ENCODE data around the gene SMPDL3B. TPM values are rescaled to one million over a fixed set of nuclear protein-coding genes. Genes with fewer than 3 reads are reported as not detected.

SMPDL3B gene
- total RNA-seq, 1 donor from 2014 or later, result not detected

- H3K36me3 ChIP-seq, result peaks cover 19% of the 10 kb centered on the region
- peak within 1 kb of the TSS; percentile 91 for H3K27ac ChIP-seq (replicated peaks)
- H3K4me3 ChIP-seq, result peak within 1 kb of the TSS; percentile 83
- H3K27me3 ChIP-seq (ENCODE audit: low read depth), result no peaks in the 10 kb centered on the region
- peak; percentile 83 for DNase-seq
- peaks cover 30% of the 10 kb centered on the region for H3K4me1 ChIP-seq
- TF ChIP-seq, protein P1, sequence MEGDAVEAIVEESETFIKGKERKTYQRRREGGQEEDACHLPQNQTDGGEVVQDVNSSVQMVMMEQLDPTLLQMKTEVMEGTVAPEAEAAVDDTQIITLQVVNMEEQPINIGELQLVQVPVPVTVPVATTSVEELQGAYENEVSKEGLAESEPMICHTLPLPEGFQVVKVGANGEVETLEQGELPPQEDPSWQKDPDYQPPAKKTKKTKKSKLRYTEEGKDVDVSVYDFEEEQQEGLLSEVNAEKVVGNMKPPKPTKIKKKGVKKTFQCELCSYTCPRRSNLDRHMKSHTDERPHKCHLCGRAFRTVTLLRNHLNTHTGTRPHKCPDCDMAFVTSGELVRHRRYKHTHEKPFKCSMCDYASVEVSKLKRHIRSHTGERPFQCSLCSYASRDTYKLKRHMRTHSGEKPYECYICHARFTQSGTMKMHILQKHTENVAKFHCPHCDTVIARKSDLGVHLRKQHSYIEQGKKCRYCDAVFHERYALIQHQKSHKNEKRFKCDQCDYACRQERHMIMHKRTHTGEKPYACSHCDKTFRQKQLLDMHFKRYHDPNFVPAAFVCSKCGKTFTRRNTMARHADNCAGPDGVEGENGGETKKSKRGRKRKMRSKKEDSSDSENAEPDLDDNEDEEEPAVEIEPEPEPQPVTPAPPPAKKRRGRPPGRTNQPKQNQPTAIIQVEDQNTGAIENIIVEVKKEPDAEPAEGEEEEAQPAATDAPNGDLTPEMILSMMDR (IDR thresholded peaks at IDR 0.05; ENCODE audit: borderline replicate concordance), result peak; percentile 49
- intact Hi-C loops (cut with micrococcal nuclease), result no loop called here
- no peaks in the 10 kb centered on the region for H3K9me3 ChIP-seq (replicated peaks)
Observed at GRCh38 chr1:27959792-27960603, 25.2 kb downstream of the SMPDL3B start, which contains the start of gene XKR8. XKR8 (plus strand) TSS chr1:27959973; CDS start chr1:27960070, 97 bp downstream.

DNA sequence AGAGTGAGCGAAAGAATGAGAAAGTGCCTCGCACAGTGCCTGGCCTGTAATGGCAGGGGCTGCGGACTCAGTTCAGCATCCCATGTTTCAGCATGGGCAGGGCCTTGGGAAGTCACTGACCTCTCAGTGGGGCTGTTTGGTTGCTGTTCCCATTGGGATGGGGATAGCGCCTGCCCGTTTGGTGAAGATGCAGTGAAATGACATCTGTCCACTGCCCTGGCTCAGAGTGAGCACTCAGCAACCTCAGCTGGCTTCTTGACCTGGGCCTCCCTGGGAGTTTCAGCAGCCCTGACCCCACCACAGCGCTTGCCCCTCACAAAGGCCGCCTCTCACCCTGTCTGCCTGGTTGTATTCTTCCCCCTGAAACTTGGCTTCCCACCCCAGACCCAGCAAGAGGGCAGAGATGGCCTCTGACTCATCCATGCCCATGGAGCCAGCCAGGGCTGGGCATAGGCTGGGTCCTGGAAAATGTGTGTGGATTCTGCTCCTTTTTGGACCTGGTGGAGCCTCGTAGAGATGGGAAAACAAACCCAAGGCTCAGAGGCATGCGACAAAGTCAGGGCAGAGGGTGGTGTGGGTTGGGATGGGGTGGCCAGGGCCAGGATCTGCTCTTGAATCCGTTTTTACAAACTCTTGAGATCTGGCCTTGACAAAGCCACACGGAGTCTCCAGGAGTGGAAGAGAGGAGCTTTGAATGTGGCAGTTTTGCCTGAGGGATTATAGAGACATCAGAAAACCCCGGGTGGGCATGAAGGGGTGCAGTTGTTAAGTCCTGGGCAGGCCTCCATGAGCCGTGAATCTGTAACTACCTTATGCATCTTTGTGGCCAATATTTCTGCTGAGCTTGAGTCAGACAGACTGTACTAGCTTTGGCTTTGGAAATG lies 26.2 kb downstream of the SMPDL3B start:
- intact Hi-C loops (cut with micrococcal nuclease), result no loop called here
- H3K27ac ChIP-seq (replicated peaks), result peak overlapping the region; percentile 91
- peaks cover 23% of the 10 kb centered on the region for H3K36me3 ChIP-seq
- H3K27me3 ChIP-seq (ENCODE audit: low read depth), result no peaks in the 10 kb centered on the region
- TF ChIP-seq, protein P1 (IDR thresholded peaks at IDR 0.05; ENCODE audit: borderline replicate concordance), result no peak
- H3K4me3 ChIP-seq, result peak overlapping the region; percentile 83
- peaks cover 30% of the 10 kb centered on the region for H3K4me1 ChIP-seq
- no peak for DNase-seq
- H3K9me3 ChIP-seq (replicated peaks), result no peaks in the 10 kb centered on the region

DNA sequence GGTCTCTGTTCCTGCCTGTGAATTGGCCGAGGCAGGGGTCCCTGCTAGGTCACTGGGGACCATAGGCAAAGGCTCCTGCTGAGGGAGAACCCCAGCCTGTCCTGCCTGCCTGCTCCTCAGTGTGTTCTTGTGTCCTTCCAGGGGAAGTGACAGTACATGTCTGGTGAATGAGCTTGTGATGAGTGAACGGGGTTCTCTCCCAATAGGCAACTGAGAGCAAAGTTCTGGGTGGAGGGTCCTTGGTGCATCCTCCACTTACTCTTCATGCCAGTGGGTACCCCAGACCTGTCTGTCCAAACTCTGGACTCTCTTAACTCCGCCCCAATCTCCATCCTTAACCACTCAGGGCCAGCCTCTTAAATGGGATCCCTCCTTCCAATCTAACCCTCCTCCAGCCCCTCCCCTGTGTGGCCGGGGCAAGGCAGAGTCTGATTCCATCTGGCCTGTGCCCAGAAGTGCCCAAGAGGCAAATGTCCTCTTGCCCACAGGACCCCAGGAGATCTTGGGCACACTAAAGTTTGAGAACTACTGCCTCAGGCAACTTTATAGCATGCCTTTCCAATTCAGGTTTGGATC lies 26.9 kb downstream of the SMPDL3B start:
- TF ChIP-seq, protein P1 (IDR thresholded peaks at IDR 0.05; ENCODE audit: borderline replicate concordance), result no peak
- DNase-seq, result no peak
- Histone ChIP-seq H3K4me3 (peak overlapping the region; percentile 83), H3K36me3 (peaks cover 29% of the 10 kb centered on the region), H3K27ac (replicated peaks) (peak overlapping the region; percentile 91), H3K27me3 (ENCODE audit: low read depth) (no peaks in the 10 kb centered on the region), H3K9me3 (replicated peaks) (no peaks in the 10 kb centered on the region), H3K4me1 (peaks cover 30% of the 10 kb centered on the region)
- intact Hi-C loops (cut with micrococcal nuclease), result no loop called here

- intact Hi-C loops (cut with micrococcal nuclease), result no loop called here
- no peak for DNase-seq
- TF ChIP-seq, protein P1 (IDR thresholded peaks at IDR 0.05; ENCODE audit: borderline replicate concordance), result no peak
Observed at GRCh38 chr1:27963393-27963792, 28.6 kb downstream of the SMPDL3B start.

GRCh38 chr1:27966402-27967105 lies 31.8 kb downstream of the SMPDL3B start:
- H3K9me3 ChIP-seq (replicated peaks), result no peaks in the 10 kb centered on the region
- H3K27me3 ChIP-seq (ENCODE audit: low read depth), result no peaks in the 10 kb centered on the region
- DNase-seq, result no peak
- H3K4me1 ChIP-seq, result peaks cover 20% of the 10 kb centered on the region
- H3K4me3 ChIP-seq, result no peak overlapping the region
- intact Hi-C loops (cut with micrococcal nuclease), result no loop called here
- no peak overlapping the region for H3K27ac ChIP-seq (replicated peaks)
- H3K36me3 ChIP-seq, result peaks cover 49% of the 10 kb centered on the region
- TF ChIP-seq, protein P1 (IDR thresholded peaks at IDR 0.05; ENCODE audit: borderline replicate concordance), result no peak

More at GRCh38 chr1:27963393-27963792, 28.6 kb downstream of the SMPDL3B start:
- H3K9me3 ChIP-seq (replicated peaks), result no peaks in the 10 kb centered on the region
- peaks cover 33% of the 10 kb centered on the region for H3K4me1 ChIP-seq
- H3K27me3 ChIP-seq (ENCODE audit: low read depth), result no peaks in the 10 kb centered on the region
- H3K27ac ChIP-seq (replicated peaks), result no peak overlapping the region
- H3K4me3 ChIP-seq, result no peak overlapping the region
- H3K36me3 ChIP-seq, result peaks cover 45% of the 10 kb centered on the region
